AG10803 (cell line): ENCODE data around the gene NAMPT.
"Not testable (repeated sequence)": the region's sequence is repeated elsewhere in the genome, so short reads cannot be mapped to it uniquely, and the experiment has no call there.

ENCODE experiments used
- DNase-seq: peaks from one replicate; pipeline ENCODE4 v3.0.0; 2010; ENCODE audit warnings: low read depth
- H3K4me3 ChIP-seq: 2 replicates; pipeline ENCODE4 v1.5.1; 2011; ENCODE audit warnings: mild to moderate bottlenecking, low read length, control low read depth
- TF ChIP-seq, protein P1 (sequence below): conservative IDR thresholded peaks from 2 replicates; pipeline ENCODE4 v1.5.1; 2011; ENCODE audit warnings: mild to moderate bottlenecking, low read length, control low read depth, inconsistent platforms

The NAMPT gene

DNA sequence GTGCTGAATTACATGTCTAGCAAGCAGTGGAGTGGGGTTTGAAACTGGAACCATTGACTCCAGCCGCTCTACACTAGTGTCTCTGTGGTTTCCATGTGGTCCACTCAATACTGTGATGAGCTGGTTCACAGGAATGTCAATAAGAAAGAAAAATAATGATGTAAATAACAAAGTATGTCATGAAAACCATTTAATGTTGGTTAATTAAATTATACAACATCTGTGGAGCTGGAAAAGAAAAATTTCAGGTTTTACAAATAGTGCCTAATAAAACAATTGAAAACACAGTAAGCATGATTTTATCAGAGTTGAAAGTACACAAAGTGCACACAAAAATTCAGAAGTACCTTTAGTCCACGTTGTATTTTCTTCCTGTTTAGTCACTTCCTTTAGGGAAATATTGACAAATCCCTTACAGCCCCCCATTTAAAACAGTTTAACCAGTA is 28.7 kb upstream of the NAMPT start:
- TF ChIP-seq, protein P1, sequence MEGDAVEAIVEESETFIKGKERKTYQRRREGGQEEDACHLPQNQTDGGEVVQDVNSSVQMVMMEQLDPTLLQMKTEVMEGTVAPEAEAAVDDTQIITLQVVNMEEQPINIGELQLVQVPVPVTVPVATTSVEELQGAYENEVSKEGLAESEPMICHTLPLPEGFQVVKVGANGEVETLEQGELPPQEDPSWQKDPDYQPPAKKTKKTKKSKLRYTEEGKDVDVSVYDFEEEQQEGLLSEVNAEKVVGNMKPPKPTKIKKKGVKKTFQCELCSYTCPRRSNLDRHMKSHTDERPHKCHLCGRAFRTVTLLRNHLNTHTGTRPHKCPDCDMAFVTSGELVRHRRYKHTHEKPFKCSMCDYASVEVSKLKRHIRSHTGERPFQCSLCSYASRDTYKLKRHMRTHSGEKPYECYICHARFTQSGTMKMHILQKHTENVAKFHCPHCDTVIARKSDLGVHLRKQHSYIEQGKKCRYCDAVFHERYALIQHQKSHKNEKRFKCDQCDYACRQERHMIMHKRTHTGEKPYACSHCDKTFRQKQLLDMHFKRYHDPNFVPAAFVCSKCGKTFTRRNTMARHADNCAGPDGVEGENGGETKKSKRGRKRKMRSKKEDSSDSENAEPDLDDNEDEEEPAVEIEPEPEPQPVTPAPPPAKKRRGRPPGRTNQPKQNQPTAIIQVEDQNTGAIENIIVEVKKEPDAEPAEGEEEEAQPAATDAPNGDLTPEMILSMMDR, result no peak
- H3K4me3 ChIP-seq, result no peak overlapping the region
- peak; percentile 82 for DNase-seq

DNA sequence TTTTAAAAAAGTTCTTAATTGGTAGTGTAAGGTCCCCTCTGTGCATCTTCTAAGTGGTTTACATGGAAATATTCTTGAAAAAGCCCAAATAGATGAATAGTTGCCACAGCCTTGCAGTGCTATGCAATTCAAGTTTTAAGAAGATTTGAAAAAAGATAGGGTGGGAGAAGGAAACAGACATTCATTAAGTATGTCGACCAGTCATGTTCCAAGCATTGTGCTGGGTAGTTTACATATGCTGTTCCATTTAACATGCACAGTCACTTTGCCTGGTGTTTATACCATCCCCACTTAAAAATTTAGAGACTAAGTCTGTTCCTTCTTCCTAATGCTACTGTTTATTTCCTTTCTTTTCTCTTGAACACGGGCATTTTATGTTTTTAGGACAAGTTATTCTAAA is 28.1 kb upstream of the NAMPT start:
- H3K4me3 ChIP-seq, result no peak overlapping the region
- TF ChIP-seq, protein P1, result no peak
- DNase-seq, result no peak

DNA sequence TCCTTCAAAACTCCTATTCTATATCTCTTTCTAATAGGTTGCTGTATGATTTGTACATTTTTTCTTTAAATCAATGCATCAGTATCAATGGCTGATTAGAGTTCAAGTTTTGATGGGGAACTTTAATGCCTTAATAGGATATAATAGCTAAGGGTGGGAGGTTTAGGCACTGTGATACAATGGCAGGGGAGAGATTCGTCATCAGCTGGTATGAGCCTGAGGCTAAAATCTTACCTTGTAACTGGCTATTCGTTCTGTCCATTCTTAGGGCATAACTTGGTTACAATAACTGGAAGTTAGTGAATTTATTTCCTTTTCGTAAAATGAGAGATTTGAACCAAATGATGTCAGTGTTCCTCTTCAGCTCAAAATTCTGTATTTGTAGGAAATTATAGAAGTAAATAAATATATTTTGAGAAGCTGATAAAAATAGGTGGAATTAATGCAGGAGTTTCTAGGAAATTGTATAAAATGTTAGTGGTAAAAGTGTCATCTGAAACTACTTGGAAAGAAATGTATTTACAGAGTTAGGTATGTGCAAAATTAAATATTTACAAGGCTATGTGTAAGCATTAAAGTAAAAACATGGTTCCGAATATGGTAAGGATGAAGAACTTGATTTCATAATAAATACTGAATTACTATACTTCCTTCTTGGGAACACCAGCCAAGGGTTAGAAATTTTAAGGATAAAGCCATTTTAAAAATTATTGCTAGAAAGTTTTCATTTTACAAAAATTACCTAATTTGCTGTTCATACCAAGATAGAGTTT is 27.5 kb upstream of the NAMPT start:
- no peak for DNase-seq
- H3K4me3 ChIP-seq, result no peak overlapping the region
- TF ChIP-seq, protein P1, result no peak

DNA sequence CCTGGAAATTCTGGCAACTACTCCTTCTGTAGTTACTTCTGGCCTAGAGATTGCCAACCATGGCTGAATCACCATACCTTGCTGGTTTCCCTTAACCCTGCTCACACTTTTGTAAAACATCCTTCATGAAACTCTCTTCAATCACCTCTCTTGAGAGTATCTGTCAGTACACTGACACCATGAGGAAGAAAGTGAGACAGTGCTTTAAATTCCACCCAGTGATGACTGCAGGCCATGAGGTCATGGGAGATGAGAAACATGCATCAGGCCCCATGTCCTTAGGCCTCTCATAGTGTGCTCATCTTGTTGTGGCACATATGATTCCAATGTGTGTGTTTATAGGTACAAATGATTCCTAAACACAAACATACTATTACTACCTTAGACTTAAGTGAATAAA is 24.6 kb upstream of the NAMPT start:
- TF ChIP-seq, protein P1, result no peak
- DNase-seq, result no peak
- H3K4me3 ChIP-seq, result no peak overlapping the region

DNA sequence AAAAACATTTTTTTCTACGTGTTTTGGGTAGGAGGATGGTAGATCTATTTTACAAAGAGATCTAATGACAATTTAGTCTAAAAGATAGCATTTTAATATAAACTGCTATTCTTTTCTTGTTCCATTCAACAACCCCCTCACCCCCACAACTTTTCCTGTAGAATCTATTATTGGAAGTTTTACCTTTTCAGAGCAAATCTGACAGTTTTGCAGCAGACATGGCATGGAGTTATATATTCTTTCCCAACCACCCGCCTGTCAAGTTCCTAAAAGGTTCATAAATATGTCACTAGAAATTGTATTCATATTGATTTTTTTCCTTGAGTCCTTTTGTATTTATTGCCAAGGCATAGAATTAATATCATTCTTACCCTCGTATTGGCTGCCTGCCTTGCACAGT is 21.5 kb upstream of the NAMPT start:
- no peak overlapping the region for H3K4me3 ChIP-seq
- TF ChIP-seq, protein P1, result no peak
- DNase-seq, result no peak

DNA sequence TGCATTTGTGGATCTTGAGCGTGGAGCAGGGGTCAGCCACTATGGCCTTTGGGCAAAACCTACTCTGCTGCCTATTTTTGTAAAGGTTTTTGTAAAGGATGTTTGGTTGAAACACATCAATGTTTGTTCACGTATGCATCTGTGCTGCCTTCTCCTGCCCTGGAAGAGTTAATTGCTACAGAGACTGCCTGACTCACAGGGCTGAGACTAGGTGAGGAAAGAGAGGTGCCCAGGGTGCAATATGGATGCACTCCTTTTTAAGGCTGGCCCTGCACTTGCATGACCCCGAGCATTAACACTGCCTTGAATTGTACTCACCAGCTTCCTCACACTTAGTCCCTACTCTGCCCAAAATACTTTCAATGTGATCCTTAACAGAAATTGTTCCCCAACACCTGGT is 20.9 kb upstream of the NAMPT start:
- H3K4me3 ChIP-seq, result no peak overlapping the region
- TF ChIP-seq, protein P1, result no peak
- no peak for DNase-seq

DNA sequence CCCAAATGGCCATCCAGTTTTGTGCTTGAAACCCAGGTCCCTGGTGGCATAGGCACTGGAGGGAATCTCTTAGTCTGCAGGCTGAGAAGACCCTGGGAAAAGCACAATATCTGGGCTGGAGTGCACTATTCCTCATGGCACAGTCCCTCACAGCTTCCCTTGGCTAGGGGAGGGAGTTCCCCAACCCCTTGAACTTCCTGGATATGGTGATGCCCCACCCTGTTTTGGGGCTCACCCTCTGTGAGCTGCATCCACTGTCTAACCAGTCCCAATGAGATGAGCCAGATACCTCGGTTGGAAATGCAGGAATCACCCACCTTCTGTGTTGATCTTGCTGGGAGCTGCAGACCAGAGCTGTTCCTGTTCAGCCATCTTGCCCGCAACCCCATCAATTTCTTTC is 19.8 kb upstream of the NAMPT start:
- DNase-seq, result no peak
- TF ChIP-seq, protein P1, result no peak
- no peak overlapping the region for H3K4me3 ChIP-seq

DNA sequence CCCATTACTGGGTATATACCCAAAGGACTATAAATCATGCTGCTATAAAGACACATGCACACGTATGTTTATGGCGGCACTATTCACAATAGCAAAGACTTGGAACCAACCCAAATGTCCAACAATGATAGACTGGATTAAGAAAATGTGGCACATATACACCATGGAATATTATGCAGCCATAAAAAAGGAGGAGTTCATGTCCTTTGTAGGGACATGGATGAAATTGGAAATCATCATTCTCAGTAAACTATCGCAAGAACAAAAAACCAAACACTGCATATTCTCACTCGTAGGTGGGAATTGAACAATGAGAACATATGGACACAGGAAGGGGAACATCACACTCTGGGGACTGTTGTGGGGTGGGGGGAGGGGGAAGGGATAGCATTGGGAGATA is 13.8 kb upstream of the NAMPT start:
- DNase-seq, H3K4me3 ChIP-seq: not testable (repeated sequence)

DNA sequence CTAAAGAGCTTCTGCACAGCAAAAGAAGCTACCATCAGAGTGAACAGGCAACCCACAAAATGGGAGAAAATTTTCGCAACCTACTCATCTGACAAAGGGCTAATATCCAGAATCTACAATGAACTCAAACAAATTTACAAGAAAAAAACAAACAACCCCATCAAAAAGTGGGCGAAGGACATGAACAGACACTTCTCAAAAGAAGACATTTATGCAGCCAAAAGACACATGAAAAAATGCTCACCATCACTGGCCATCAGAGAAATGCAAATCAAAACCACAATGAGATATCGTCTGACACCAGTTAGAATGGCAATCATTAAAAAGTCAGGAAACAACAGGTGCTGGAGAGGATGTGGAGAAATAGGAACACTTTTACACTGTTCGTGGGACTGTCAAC is 13.4 kb upstream of the NAMPT start:
- not testable (repeated sequence) for H3K4me3 ChIP-seq, DNase-seq
